Nephron progenitor cell (in vitro differentiated cells): ENCODE measurements around the gene TRIM38.
"Not testable (repeated sequence)": the region's sequence is repeated elsewhere in the genome, so short reads cannot be mapped to it uniquely, and the experiment has no call there.

Experiments
- DNase-seq: peaks from one replicate; pipeline ENCODE4 v3.0.0; 2021
- H3K27ac Mint-ChIP-seq: 2 replicates; pipeline ENCODE4 v1.8.0; 2021; ENCODE audit warnings: mild to moderate bottlenecking, moderate library complexity, mixed read lengths
- H3K27me3 Mint-ChIP-seq: 2 replicates; pipeline ENCODE4 v1.8.0; 2021; ENCODE audit warnings: mild to moderate bottlenecking, low read depth, mixed read lengths; ENCODE audit not compliant: poor library complexity
- H3K36me3 Mint-ChIP-seq: 2 replicates; pipeline ENCODE4 v1.8.0; 2021; ENCODE audit warnings: low read depth, mixed read lengths
- H3K4me1 Mint-ChIP-seq: 2 replicates; pipeline ENCODE4 v1.8.0; 2021; ENCODE audit warnings: mixed read lengths
- H3K4me3 Mint-ChIP-seq: 2 replicates; pipeline ENCODE4 v1.8.0; 2021; ENCODE audit warnings: mild to moderate bottlenecking, moderate library complexity, mixed read lengths
- H3K9me3 Mint-ChIP-seq: 2 replicates; pipeline ENCODE4 v1.8.0; 2021; ENCODE audit warnings: mild to moderate bottlenecking, moderate library complexity, mixed read lengths
- CTCF ChIP-seq: fragments of 200-600 bp; sonication (generic); IDR thresholded peaks from 2 replicates; pipeline ENCODE4 v1.5.0; 2021; ENCODE audit warnings: antibody characterized with exemption

TRIM38 gene

GRCh38 chr6:25946631-25947030 lies 16.0 kb upstream of the TRIM38 start:
- Mint-ChIP-seq H3K27me3 (peaks cover 7% of the 10 kb centered on the region), H3K36me3 (peaks cover 9% of the 10 kb centered on the region), H3K27ac (no peak overlapping the region)

GRCh38 chr6:25947492-25947891 lies 15.1 kb upstream of the TRIM38 start:
- not testable (repeated sequence) for H3K4me1 Mint-ChIP-seq, DNase-seq, H3K4me3 Mint-ChIP-seq, H3K27ac Mint-ChIP-seq, H3K36me3 Mint-ChIP-seq, H3K27me3 Mint-ChIP-seq
- peaks cover 19% of the 10 kb centered on the region for H3K9me3 Mint-ChIP-seq

More at GRCh38 chr6:25946631-25947030, 16.0 kb upstream of the TRIM38 start:
- DNase-seq: no peak
- TF ChIP-seq CTCF: no peak
- Mint-ChIP-seq H3K4me1 (no peaks in the 10 kb centered on the region), H3K9me3 (peaks cover 19% of the 10 kb centered on the region), H3K4me3 (no peak overlapping the region)

GRCh38 chr6:25949695-25950094 lies 12.9 kb upstream of the TRIM38 start:
- Mint-ChIP-seq H3K4me3 (no peak overlapping the region), H3K36me3 (peaks cover 9% of the 10 kb centered on the region), H3K9me3 (peaks cover 18% of the 10 kb centered on the region), H3K4me1 (no peaks in the 10 kb centered on the region), H3K27ac (no peak overlapping the region), H3K27me3 (peaks cover 3% of the 10 kb centered on the region)
- DNase-seq: no peak
- TF ChIP-seq CTCF: no peak

- H3K27ac Mint-ChIP-seq: no peak overlapping the region
- no peak for TF ChIP-seq CTCF
- H3K4me1 Mint-ChIP-seq: no peaks in the 10 kb centered on the region
- no peak for DNase-seq
- H3K27me3 Mint-ChIP-seq: peaks cover 3% of the 10 kb centered on the region
- H3K4me3 Mint-ChIP-seq: no peak overlapping the region
- H3K36me3 Mint-ChIP-seq: peaks cover 7% of the 10 kb centered on the region
- peaks cover 12% of the 10 kb centered on the region for H3K9me3 Mint-ChIP-seq
Observed at GRCh38 chr6:25950297-25950696, 12.3 kb upstream of the TRIM38 start.

GRCh38 chr6:25951296-25952032 lies 11.1 kb upstream of the TRIM38 start:
- Mint-ChIP-seq H3K4me1 (peaks cover 3% of the 10 kb centered on the region), H3K27me3 (no peaks in the 10 kb centered on the region), H3K9me3 (peaks cover 2% of the 10 kb centered on the region), H3K27ac (no peak overlapping the region), H3K36me3 (no peaks in the 10 kb centered on the region), H3K4me3 (no peak overlapping the region)
- no peak for DNase-seq
- no peak for TF ChIP-seq CTCF

GRCh38 chr6:25952535-25952934 lies 10.1 kb upstream of the TRIM38 start:
- Mint-ChIP-seq H3K27me3 (no peaks in the 10 kb centered on the region), H3K4me1 (peaks cover 11% of the 10 kb centered on the region), H3K36me3 (no peaks in the 10 kb centered on the region), H3K9me3 (peaks cover 4% of the 10 kb centered on the region), H3K27ac (no peak overlapping the region), H3K4me3 (no peak overlapping the region)
- TF ChIP-seq CTCF: no peak
- no peak for DNase-seq
